Large intestine (tissue), 3 donors: ENCODE measurements around the gene HSD17B14. TPM values are rescaled to one million over a fixed set of nuclear protein-coding genes. Genes with fewer than 3 reads are reported as not detected.

Source experiments
- DNase-seq, 2 donors: peaks; one replicate each; pipeline versions ENCODE4 v3.0.0 to v3.0.0-alpha.2; 2013
- H3K27ac ChIP-seq: one replicate; pipeline ENCODE4 v1.5.1; 2013; ENCODE audit warnings: low read length
- H3K27me3 ChIP-seq: 2 replicates; pipeline ENCODE4 v1.6.1; 2013; ENCODE audit warnings: low read length; ENCODE audit not compliant: control insufficient read depth, insufficient read depth
- H3K36me3 ChIP-seq: 2 replicates; pipeline ENCODE4 v1.6.1; 2013; ENCODE audit warnings: low read length; ENCODE audit not compliant: control insufficient read depth, insufficient read depth
- H3K4me1 ChIP-seq: one replicate; pipeline ENCODE4 v1.6.1; 2013; ENCODE audit warnings: low read length; ENCODE audit not compliant: control insufficient read depth, insufficient read depth
- H3K4me3 ChIP-seq: one replicate; pipeline ENCODE4 v1.5.1; 2013; ENCODE audit warnings: low read length
- H3K9me3 ChIP-seq: one replicate; pipeline ENCODE4 v1.6.1; 2013; ENCODE audit warnings: mild to moderate bottlenecking, low read depth, low read length, moderate library complexity; ENCODE audit not compliant: control insufficient read depth
- WGBS: methylation state at CpG from one replicate; pipeline ENCODE4 v1.1.5; 2013; ENCODE audit warnings: low lambda C conversion rate; ENCODE audit not compliant: insufficient coverage; 5-methylcytosine and 5-hydroxymethylcytosine counted together
- polyA plus RNA-seq: library from polyadenylated mRNA; unstranded; fragments of 120-200 nt; gene quantifications from one replicate; pipeline ENCODE4 v1.2.1, GENCODE V29; 2013

Gene HSD17B14
- polyA plus RNA-seq, 1 donor, result 78.1 TPM

DNA sequence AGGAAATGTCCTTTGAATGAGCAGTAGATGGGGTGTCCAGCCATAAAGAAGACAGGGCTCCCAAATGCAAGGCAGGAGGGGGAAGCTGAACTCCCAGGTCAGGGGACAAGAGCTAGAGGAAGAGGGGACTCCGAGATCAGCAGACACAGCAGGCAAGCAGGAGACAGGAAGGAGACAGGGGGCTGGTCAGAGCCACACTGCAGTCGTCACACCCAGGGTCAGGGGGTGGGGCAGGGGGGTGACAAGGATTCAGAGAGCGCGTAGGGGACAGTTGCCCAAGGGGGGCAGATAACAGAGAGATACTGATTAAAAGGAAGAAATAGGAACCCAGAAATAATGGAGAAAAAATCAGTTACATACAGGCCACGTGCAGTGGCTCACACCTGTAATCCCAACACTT lies 3.2 kb downstream of the HSD17B14 start:
- H3K4me3 ChIP-seq, result no peak overlapping the region
- peaks cover 6% of the 10 kb centered on the region for H3K9me3 ChIP-seq
- WGBS, result no CpG with 5 or more reads among the region's 5 CpGs
- no peak overlapping the region for H3K27ac ChIP-seq
- H3K36me3 ChIP-seq, result peaks cover 34% of the 10 kb centered on the region
- no peak for DNase-seq
- no peaks in the 10 kb centered on the region for H3K27me3 ChIP-seq
- H3K4me1 ChIP-seq, result peaks cover 17% of the 10 kb centered on the region

DNA sequence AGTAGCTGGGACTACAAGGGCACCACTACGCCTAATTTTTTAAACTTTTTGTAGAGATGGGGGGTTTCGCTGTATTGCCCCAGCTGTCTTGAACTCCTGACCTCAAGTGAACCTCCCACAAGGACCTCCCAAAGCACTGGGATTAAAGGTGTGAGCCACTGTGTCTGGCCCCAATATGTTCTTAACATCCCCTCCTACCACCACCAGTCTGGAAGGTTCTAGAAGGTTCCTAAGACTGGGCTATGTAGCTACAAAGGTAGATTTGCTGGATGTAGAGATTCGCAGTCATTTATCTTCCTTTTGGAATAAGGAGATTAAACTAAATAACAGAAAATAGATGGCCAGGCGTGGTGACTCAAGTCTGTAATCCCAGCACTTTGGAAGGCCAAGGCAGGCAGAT lies 5.3 kb downstream of the HSD17B14 start:
- Histone ChIP-seq H3K4me1 (peaks cover 11% of the 10 kb centered on the region), H3K4me3 (no peak overlapping the region), H3K9me3 (no peaks in the 10 kb centered on the region), H3K27me3 (no peaks in the 10 kb centered on the region), H3K27ac (no peak overlapping the region), H3K36me3 (peaks cover 34% of the 10 kb centered on the region)
- no CpG with 5 or more reads among the region's 4 CpGs for WGBS
- no peak for DNase-seq

DNA sequence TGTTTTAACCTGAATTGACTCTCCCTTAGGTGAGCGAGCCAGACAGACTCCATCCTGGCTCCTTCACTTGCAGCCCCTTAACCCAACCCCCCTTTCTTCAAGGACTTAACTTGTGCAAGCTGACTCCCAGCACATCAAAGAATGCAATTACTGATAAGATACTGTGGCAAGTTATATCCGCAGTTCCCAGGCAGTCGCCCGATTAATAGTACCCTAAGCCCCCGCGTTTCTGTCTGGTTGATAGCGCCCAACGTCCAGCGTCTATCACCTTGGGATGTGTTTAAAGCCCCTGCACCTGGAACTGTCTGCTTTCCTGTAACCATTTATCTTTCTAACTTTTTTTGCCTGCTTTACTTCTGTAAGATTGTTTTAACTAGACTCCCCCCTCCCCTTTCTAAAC lies 6.2 kb downstream of the HSD17B14 start:
- DNase-seq, result no peak
- H3K4me3 ChIP-seq, result no peak overlapping the region
- H3K4me1 ChIP-seq, result peaks cover 10% of the 10 kb centered on the region
- H3K27me3 ChIP-seq, result no peaks in the 10 kb centered on the region
- H3K36me3 ChIP-seq, result peaks cover 34% of the 10 kb centered on the region
- H3K27ac ChIP-seq, result no peak overlapping the region
- no peaks in the 10 kb centered on the region for H3K9me3 ChIP-seq
- WGBS, result 33% methylated on average over 3 of the region's 9 CpGs

DNA sequence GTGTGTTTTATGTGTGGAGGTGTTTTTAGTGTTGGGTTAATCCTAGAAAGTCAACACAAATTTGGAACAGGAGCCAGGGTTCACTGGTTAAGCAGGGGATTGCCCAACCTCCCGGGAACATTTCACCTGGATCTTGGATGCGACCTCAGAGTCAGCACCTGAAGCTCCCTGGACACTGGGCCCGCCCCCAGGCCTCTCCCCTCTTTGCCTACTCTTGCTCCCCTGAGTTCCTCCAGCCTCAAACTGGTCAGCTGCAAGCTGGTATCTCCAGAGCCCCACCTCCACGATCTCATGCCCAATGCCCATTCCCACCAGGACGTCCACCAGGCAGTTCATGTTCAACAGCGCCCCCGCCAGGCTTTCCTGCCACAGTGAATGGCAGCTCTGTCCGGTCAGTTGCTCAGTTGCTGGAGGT lies 9.7 kb downstream of the HSD17B14 start:
- peaks cover 7% of the 10 kb centered on the region for H3K9me3 ChIP-seq
- H3K27me3 ChIP-seq, result no peaks in the 10 kb centered on the region
- H3K4me3 ChIP-seq, result no peak overlapping the region
- H3K36me3 ChIP-seq, result peaks cover 21% of the 10 kb centered on the region
- H3K4me1 ChIP-seq, result peaks cover 10% of the 10 kb centered on the region
- H3K27ac ChIP-seq, result no peak overlapping the region
- no peak for DNase-seq
- WGBS, result no CpG with 5 or more reads among the region's 8 CpGs

DNA sequence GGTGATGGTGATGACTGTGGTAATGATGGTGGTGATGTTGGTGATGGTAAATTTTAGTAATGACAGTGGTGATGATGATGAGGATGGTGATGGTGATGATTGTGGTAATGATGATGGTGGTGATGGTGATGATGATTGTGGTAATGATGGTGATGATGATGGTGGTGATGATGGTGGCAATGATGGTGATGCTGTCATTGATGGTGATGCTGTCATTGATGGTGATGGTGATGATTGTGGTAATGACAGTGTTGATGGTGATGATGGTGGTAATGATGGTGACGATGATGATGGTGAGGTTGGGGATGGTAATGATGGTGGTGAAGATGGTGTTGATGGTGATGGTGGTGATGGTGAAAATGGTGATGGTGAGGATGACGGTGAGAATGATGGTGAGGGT lies 13.8 kb downstream of the HSD17B14 start:
- Histone ChIP-seq H3K27ac (no peak overlapping the region), H3K9me3 (peaks cover 7% of the 10 kb centered on the region), H3K4me3 (no peak overlapping the region), H3K36me3 (no peaks in the 10 kb centered on the region), H3K4me1 (peaks cover 2% of the 10 kb centered on the region), H3K27me3 (no peaks in the 10 kb centered on the region)
- 100% methylated on average over 2 of the region's 2 CpGs for WGBS
- no peak for DNase-seq

DNA sequence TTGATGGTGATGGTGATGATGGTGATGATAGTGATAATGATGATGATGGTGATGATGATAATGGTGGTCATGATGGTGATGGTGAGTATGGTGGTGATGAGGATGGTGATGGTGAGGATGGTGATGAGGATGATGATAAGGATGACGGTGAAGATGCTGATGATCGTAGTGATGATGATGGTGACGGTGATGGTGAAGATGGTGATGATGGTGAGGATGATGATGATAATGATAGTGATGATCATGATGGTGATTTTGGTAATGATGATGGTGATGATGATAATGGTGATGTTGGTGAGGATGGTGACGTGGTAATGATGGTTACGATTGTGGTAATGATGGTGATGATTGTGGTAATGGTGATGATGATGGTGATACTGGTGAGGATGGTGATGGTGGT lies 14.7 kb downstream of the HSD17B14 start:
- whole genome bisulfite sequencing, result 87% methylated on average over 5 of the region's 5 CpGs
- DNase-seq, result no peak
- no peak overlapping the region for H3K27ac ChIP-seq
- peaks cover 3% of the 10 kb centered on the region for H3K4me1 ChIP-seq
- peaks cover 7% of the 10 kb centered on the region for H3K9me3 ChIP-seq
- no peak overlapping the region for H3K4me3 ChIP-seq
- H3K27me3 ChIP-seq, result no peaks in the 10 kb centered on the region
- H3K36me3 ChIP-seq, result no peaks in the 10 kb centered on the region

DNA sequence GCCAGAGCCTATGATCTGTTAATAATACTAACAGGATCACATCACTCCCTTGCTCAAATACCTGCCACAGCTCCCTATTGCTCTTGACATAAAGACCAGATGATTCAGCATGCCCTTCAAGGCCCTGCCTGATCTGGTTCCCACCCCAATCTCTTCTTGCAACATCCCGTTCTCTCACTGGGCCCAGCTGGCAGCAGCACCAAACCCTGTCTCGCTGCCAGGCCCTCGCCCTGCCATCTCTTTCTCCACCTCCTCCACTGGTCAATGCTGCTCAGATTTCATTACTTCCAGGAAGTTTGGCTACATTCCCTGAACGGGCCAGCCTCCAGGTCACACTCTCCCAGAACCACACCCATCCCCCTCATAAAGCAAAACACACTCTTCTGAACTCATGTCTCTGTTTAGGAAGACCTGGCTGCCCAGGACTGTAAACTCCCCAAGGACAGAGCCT lies 16.9 kb downstream of the HSD17B14 start:
- no peak for DNase-seq
- WGBS, result 0% methylated on average over 1 of the region's 4 CpGs
- H3K27me3 ChIP-seq, result no peaks in the 10 kb centered on the region

DNA sequence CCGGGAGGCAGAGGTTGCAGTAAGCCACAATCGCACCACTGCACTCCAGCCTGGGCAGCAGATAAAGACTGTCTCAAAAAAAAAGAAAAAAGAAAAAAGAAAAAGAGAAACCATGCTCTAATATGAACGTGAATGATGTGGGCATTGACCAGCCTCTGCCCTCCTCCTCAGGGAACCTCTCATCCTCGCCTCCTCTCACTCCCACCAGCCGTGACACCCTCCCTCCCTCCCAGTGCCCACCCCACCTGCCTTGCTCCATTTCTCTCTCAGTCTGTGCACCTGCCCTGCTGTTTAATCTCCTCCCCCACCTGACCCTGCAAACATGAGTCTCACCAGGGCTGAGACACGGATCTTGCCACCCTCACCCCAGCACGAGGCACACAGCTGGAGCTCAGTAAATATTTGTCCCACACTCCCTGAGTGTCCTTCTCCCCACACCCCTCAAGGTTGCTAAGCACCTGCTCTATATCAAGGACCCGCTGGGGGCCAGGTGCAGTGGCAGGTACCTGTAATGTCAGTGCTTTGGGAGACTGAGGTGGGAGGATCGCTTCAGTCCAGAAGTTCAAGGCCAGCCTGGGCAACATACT lies 18.0 kb downstream of the HSD17B14 start:
- WGBS, result 33% methylated on average over 1 of the region's 9 CpGs
- H3K9me3 ChIP-seq, result peaks cover 7% of the 10 kb centered on the region
- peak overlapping the region; percentile 11 for H3K27ac ChIP-seq
- no peak overlapping the region for H3K4me3 ChIP-seq
- peaks cover 3% of the 10 kb centered on the region for H3K4me1 ChIP-seq
- no peaks in the 10 kb centered on the region for H3K27me3 ChIP-seq
- peak; percentile 48 to 75 for DNase-seq
- peaks cover 2% of the 10 kb centered on the region for H3K36me3 ChIP-seq

More for the DNA sequence above, 16.9 kb downstream of the HSD17B14 start:
- Histone ChIP-seq H3K4me3 (no peak overlapping the region), H3K4me1 (peaks cover 3% of the 10 kb centered on the region), H3K36me3 (no peaks in the 10 kb centered on the region), H3K9me3 (peaks cover 7% of the 10 kb centered on the region), H3K27ac (no peak overlapping the region)

DNA sequence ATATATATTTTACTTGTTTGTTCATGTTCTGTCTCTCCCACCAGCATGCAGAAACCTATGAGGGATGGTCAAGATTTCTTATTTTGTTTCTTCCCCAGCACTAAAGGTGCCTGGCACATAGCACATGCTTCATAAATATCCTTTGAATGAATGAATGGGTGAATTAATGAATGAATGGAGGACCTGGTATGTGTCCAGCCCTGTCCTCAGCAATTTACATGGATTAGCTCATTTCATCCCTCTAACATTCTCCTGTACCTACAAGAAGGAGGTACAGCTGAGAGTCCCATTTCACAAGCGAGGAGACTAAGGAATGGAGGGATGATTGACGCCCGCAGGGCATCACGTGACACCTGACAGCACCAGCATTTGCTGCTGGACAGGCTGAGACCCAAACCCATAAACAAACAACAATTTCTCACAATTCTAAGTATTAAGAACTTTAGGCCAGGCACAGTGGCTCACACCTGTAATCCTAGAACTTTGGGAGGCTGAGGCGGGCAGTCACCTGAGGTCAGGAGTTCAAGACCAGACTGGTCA lies 18.6 kb downstream of the HSD17B14 start:
- Histone ChIP-seq H3K27ac (no peak overlapping the region), H3K36me3 (peaks cover 2% of the 10 kb centered on the region)

DNA sequence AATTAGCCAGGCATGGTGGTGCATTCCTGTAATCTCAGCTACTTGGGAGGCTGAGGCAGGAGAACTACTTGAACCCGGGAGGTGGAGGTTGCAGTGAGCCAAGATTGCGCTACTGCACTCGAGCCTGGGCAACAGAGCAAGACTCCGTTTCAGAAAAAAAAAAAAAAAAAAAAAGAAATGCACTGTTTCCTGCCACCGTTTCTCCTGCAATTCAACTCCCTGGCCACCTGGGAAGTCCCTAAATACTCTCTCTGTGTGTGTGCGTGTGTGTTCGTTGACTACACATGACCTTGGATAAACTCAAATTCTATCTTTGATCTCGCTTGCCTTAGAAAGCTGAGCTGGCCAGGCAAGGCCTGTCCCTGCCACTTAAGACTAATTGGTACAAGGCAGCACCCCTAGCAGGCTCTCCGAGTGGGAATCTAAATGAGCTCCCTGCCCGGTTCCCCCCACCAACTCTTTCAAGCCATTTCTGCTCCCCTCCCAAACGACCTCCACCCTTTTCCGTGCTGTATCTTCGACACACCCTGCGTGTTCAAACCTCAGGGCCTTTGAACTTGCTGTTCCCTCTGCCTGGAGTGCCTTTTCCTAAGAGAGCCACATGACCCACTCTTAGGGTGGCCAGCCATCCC lies 20.3 kb downstream of the HSD17B14 start:
- Histone ChIP-seq H3K4me3 (no peak overlapping the region), H3K36me3 (peaks cover 2% of the 10 kb centered on the region), H3K27me3 (no peaks in the 10 kb centered on the region), H3K9me3 (no peaks in the 10 kb centered on the region), H3K27ac (no peak overlapping the region), H3K4me1 (peaks cover 8% of the 10 kb centered on the region)
- no CpG with 5 or more reads among the region's 14 CpGs for WGBS
- DNase-seq, result peak in 1 of 2 donors; percentile 38

More for the DNA sequence above, 18.6 kb downstream of the HSD17B14 start:
- H3K4me3 ChIP-seq, result no peak overlapping the region
- no peaks in the 10 kb centered on the region for H3K27me3 ChIP-seq
- peaks cover 7% of the 10 kb centered on the region for H3K9me3 ChIP-seq
- no CpG with 5 or more reads among the region's 5 CpGs for WGBS
- peaks cover 4% of the 10 kb centered on the region for H3K4me1 ChIP-seq
- DNase-seq, result no peak
